Measurements from ENCODE around the gene TSPAN18.

DNA sequence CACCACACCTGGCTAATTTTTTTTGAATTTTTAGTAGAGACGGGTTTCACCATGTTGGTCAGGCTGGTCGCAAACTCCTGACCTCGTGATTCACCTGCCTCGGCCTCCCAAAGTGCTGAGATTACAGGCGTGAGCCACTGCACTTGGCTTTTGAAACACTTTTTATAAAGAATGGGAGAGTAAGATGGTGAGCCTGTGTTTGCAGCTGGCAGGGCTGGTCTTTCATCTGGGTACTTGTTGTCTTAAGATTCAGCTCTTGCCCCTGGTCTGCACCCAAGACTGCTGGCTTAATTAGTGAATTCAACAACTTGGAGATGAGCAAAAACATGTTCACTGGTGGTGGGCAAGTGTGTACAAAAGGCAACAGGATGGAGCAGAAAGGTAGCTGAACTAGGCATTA lies 4.0 kb downstream of the TSPAN18 start:
- TF ChIP-seq POLR2A (IDR thresholded peaks at IDR 0.05) (no peak), CTCF (IDR thresholded peaks at IDR 0.05) (no peak)
